HepG2 (cell line): ENCODE measurements around the gene ZIC2. TPM values are rescaled to one million over a fixed set of nuclear protein-coding genes. Genes with fewer than 3 reads are reported as not detected.
A peak's percentile ranks its signal among the peaks of the same experiment; 100 is the strongest.

Experiments used
- BCL6 ChIP-seq: IDR thresholded peaks from 2 replicates; pipeline ENCODE4 v1.6.1; 2016; ENCODE audit warnings: missing genetic modification reagents, missing compliant biosample characterization
- CAMTA2 ChIP-seq: sonication (generic); formaldehyde crosslinking; IDR thresholded peaks from 2 replicates; pipeline ENCODE4 v1.4.0; 2020; ENCODE audit warnings: mild to moderate bottlenecking, missing genetic modification reagents, borderline replicate concordance
- GZF1 ChIP-seq: sonication (generic); formaldehyde crosslinking; IDR thresholded peaks from 2 replicates; pipeline ENCODE4 v1.5.1; 2020; ENCODE audit warnings: mild to moderate bottlenecking, missing genetic modification reagents
- HCFC1 ChIP-seq: fragments of 150-350 bp; IDR thresholded peaks from 2 replicates; pipeline ENCODE4 v1.6.1; 2014; ENCODE audit warnings: low read depth, low read length
- KDM2A ChIP-seq: sonication (generic); formaldehyde crosslinking; IDR thresholded peaks from 2 replicates; pipeline ENCODE4 v1.4.0; 2020; ENCODE audit warnings: low read depth, missing genetic modification reagents, borderline replicate concordance
- KLF16 ChIP-seq, 2 experiments: sonication (generic) in 1 of 2; formaldehyde crosslinking in 1 of 2; IDR thresholded peaks; 2 replicates each; pipeline versions ENCODE4 v1.6.1 to v1.8.0; 2016 to 2023; ENCODE audit warnings: missing genetic modification reagents in 2 of 2, missing compliant biosample characterization in 1 of 2
- MBD4 ChIP-seq: IDR thresholded peaks from 2 replicates; pipeline ENCODE4 v1.6.1; 2012; ENCODE audit warnings: low read length, inconsistent platforms, borderline replicate concordance
- MTF2 ChIP-seq: sonication (generic); formaldehyde crosslinking; IDR thresholded peaks from 2 replicates; pipeline ENCODE4 v1.5.0; 2020; ENCODE audit warnings: missing genetic modification reagents, borderline replicate concordance
- RERE ChIP-seq: IDR thresholded peaks from 2 replicates; pipeline ENCODE4 v1.6.1; 2016; ENCODE audit warnings: low read depth, missing genetic modification reagents, missing compliant biosample characterization
- ZBTB33 ChIP-seq: sonication (generic); formaldehyde crosslinking; IDR thresholded peaks from 2 replicates; pipeline ENCODE4 v1.4.0; 2020; ENCODE audit warnings: missing genetic modification reagents
- ZFP91 ChIP-seq: sonication (generic); formaldehyde crosslinking; IDR thresholded peaks from 2 replicates; pipeline ENCODE4 v1.9.0; 2022; ENCODE audit warnings: missing genetic modification reagents, mild to moderate bottlenecking, borderline replicate concordance
- ZNF343 ChIP-seq: sonication (generic); formaldehyde crosslinking; IDR thresholded peaks from 2 replicates; pipeline ENCODE4 v1.4.0; 2020; ENCODE audit warnings: mild to moderate bottlenecking, missing genetic modification reagents
- ZNF383 ChIP-seq: sonication (generic); formaldehyde crosslinking; IDR thresholded peaks from 2 replicates; pipeline ENCODE4 v1.4.0; 2020; ENCODE audit warnings: missing genetic modification reagents, mild to moderate bottlenecking, borderline replicate concordance
- ZNF557 ChIP-seq: sonication (generic); formaldehyde crosslinking; IDR thresholded peaks from 2 replicates; pipeline ENCODE4 v1.4.0; 2020; ENCODE audit warnings: missing genetic modification reagents
- ZNF644 ChIP-seq: IDR thresholded peaks from 2 replicates; pipeline ENCODE4 v1.6.1; 2016; ENCODE audit warnings: low read depth
- ZNF777 ChIP-seq: sonication (generic); formaldehyde crosslinking; IDR thresholded peaks from 2 replicates; pipeline ENCODE4 v1.4.0; 2020; ENCODE audit warnings: missing genetic modification reagents
- ZZZ3 ChIP-seq: sonication (generic); formaldehyde crosslinking; IDR thresholded peaks from 2 replicates; pipeline ENCODE4 v1.4.0; 2020; ENCODE audit warnings: missing genetic modification reagents, mild to moderate bottlenecking, borderline replicate concordance
- polyA plus RNA-seq, 8 experiments: library from polyadenylated mRNA; depleted of rRNA in 3 of 8; stranded (reverse) in 7 of 8; unstranded in 1 of 8; fragments of >200 nt; fragmentation: Illumina TruSeq in 4 of 8; extraction: Trizol in 4 of 8; gene quantifications; 2 replicates each; pipeline versions ENCODE4 v1.2.1 to v1.2.3, GENCODE V29; 2011 to 2016; ENCODE audit warnings: low read depth in 4 of 8, missing spikeins in 1 of 8, mixed read lengths in 1 of 8; ENCODE audit not compliant: insufficient read depth in 1 of 8
- total RNA-seq, 5 experiments: library from RNA; depleted of rRNA; stranded (reverse); fragments of >200 nt; fragmentation: Illumina TruSeq; extraction: Trizol; gene quantifications; 2 replicates each; pipeline ENCODE4 v1.2.3, GENCODE V29; 2016; ENCODE audit warnings: low read depth in 1 of 5

The ZIC2 gene
- total and polyA plus RNA-seq, 2 of the 13 experiments (the other 11 are each of a cell fraction or from before 2014, with no cell fraction given) = 0.13 TPM; not detected in 1

- TF ChIP-seq RERE (CRISPR knock-in tag) = no peak
- peak; percentile 36; the same call in 1 of the 2 replicates for TF ChIP-seq ZFP91
- TF ChIP-seq CAMTA2 (CRISPR knock-in tag) = no peak
- no peak for TF ChIP-seq ZBTB33 (CRISPR knock-in tag)
- no peak for TF ChIP-seq ZZZ3
- peak; percentile 93; the same call in 1 of the 2 replicates for TF ChIP-seq MTF2 (CRISPR knock-in tag)
- TF ChIP-seq BCL6 = peak; percentile 49; the same call in 1 of the 2 replicates
- TF ChIP-seq ZNF557 = no peak
- TF ChIP-seq KDM2A (CRISPR knock-in tag) = peak; percentile 27; the same call in 1 of the 2 replicates
- TF ChIP-seq MBD4 = no peak
- no peak for TF ChIP-seq ZNF644 (CRISPR knock-in tag)
- TF ChIP-seq ZNF777 (CRISPR knock-in tag) = peak; percentile 95
- TF ChIP-seq KLF16 (CRISPR knock-in tag; IDR thresholded peaks at IDR 0.05) = no peak
- TF ChIP-seq ZNF383 = no peak
- TF ChIP-seq GZF1 (CRISPR knock-in tag) = no peak
- TF ChIP-seq HCFC1 = no peak
- no peak for TF ChIP-seq ZNF343 (CRISPR knock-in tag)
Observed at GRCh38 chr13:99982036-99982730, 599 bp downstream of the ZIC2 start (continued).
